GM12875 (cell line): Measurements from ENCODE around the gene WNT7A.

ENCODE experiments used
- H3K4me3 ChIP-seq: one replicate; pipeline ENCODE4 v1.5.1; 2011; ENCODE audit warnings: low read depth, low read length, control low read depth
- CTCF ChIP-seq: IDR thresholded peaks from 2 replicates; pipeline ENCODE4 v1.5.1; 2011; ENCODE audit warnings: low read depth, mild to moderate bottlenecking, control low read depth, inconsistent platforms, low read length, moderate library complexity, borderline replicate concordance; ENCODE audit not compliant: insufficient read depth

WNT7A gene

DNA sequence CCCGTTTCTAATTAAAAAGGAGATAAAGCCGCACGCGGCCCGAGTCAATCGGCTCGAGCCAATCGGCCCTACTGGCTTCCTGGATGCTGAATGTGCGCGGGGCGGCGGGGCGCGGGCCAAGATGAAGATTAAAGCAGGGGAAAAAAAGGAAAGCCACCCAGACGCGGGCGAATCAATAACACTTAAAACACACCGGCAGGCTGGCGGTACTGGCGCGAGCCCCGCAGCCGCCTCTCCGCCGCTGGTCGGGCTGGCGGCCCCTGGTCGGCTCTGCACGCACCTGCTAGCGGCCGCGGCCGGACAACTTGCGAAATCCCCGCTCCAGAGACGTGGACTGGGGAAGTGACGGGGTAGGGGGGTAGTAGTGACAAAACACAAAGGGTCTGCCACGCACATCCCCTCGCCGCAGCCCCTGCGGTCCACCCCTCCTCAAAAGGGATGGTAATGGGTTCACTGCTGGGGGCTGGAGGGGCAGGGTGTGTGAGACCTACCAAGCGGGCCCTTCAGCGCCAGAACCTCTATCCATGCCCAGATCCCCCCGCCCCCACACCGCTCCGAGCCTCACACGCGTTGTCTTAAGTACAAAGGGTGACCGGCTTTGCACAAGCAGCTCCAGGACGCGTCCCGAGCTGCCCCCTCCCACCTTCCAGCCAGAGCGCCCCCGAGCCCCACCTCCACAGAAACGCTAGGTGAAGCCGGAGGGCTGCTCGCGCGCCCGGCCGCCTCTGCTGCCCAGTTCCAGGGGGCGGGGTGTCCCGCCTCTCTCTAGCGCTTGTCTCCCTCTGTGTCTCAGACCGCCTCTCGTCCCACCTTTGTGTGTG is 1.4 kb downstream of the WNT7A start:
- H3K4me3 ChIP-seq = no peak overlapping the region
- no peak for TF ChIP-seq CTCF

DNA sequence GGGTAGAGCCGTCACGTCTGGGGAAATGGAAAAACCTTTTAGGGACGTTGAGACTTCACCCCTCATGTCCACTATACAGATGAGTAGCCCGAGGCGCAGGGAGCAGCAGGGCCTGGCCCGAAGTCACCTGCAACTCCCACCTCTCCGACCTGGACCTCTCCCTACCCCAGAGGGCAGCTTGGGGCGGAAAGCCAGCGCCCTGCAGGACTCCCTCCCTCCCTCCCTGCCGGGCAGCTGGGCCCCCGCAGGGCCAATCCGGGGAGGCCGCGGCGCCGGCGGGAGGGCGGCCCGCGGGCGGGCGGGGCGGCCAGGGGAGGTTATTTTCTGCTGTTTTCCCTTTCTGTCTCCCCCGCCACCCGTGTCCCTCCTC is 2.0 kb downstream of the WNT7A start:
- H3K4me3 ChIP-seq = no peak overlapping the region
- TF ChIP-seq CTCF = no peak

GRCh38 chr3:13876451-13877100 is 3.3 kb downstream of the WNT7A start:
- H3K4me3 ChIP-seq = no peak overlapping the region
- TF ChIP-seq CTCF = no peak

DNA sequence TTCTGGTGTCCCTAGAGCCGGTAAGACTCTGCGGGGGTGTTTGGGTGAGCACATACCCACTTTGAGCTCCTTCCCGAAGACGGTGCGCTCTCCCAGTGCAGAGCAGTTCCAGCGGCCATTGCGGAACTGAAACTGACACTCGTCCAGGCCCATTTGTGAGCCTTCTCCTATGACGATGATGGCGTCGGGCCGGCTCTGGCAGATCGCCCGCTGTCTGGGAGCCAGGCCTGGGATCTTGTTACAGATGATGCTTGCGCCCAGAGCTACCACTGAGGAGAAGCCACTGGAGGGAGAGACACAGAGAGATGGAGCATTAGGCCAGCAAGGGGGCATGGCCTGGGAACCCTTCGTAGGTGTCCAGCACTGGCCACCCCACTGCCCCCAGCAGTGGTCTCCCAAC is 5.0 kb downstream of the WNT7A start:
- TF ChIP-seq CTCF = no peak
- no peak overlapping the region for H3K4me3 ChIP-seq

- TF ChIP-seq CTCF = no peak
- H3K4me3 ChIP-seq = no peak overlapping the region
These were observed 6.1 kb downstream of the WNT7A start for GRCh38 chr3:13873818-13874217.

DNA sequence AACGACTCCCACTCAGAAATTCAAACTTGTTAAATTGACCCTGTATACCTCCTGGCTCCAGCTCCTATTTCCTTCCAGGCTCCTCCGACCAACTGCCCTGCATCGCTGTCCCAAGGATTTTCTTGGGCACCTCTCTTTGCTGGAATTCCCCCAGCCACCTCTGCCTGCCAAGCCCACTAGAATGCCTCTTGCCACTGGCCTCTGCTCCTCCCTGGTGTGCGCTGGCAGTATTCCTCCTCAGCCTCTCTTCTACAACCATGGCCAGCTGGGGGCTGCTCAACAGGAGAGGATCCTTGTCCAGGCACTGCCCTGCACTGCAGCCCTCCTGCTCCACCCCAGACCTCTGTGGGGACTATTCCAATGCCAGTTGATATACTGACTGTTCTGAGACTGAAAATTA is 7.4 kb downstream of the WNT7A start:
- no peak overlapping the region for H3K4me3 ChIP-seq
- no peak for TF ChIP-seq CTCF

DNA sequence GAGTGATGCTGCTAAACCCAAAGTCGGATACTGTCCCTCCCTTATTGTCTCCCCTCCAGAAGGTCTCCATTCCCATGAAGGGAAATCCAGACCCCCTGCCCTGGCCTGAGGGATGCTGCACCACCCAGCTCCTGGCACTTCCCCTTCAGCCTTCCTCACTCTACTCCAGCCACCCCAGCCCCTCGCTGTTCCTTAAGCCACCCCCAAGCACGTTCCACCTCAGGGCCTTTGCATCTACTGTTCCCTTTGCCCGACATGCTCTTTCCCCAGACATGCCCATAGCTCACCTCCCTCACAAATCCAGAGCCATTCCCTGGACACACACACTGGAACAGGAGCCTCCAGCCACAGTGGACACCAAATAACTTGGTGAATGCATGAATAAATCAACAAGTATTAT is 8.1 kb downstream of the WNT7A start:
- no peak overlapping the region for H3K4me3 ChIP-seq
- no peak for TF ChIP-seq CTCF
